IMR-90 (cell line): Measurements from ENCODE around the gene THSD7B. TPM values are rescaled to one million over a fixed set of nuclear protein-coding genes. Genes with fewer than 3 reads are reported as not detected.

Source experiments
- ATAC-seq: fragments of 200-7000 bp; cut with Tn5 transposase; 2 replicates; pipeline ENCODE4 v1.9.1; 2020; ENCODE audit warnings: low read depth, mild to moderate bottlenecking, moderate library complexity
- BruUV-seq: library from RNA; stranded (reverse); fragments of 400-500 nt; replicated peaks from 2 replicates; lab custom pipeline; 2021; lab: Mats Ljungman, UMichigan
- CTCF ChIA-PET: fragments of 300-600 bp; formaldehyde crosslinking; extraction: SDS; loops from one replicate; lab custom pipeline; 2021; ENCODE audit warnings: antibody characterized with exemption; lab: Yijun Ruan, JAX
- POLR2A ChIA-PET: fragments of 300-600 bp; sonication (Branson Sonifier 250); formaldehyde crosslinking; loops from one replicate; lab custom pipeline; 2022; ENCODE audit warnings: antibody characterized with exemption; ENCODE audit not compliant: unreplicated experiment; lab: Charles Lee
- DNase-seq: peaks from one replicate; pipeline ENCODE4 v3.0.0; 2013
- H2AFZ ChIP-seq: replicated peaks from 2 replicates; pipeline ENCODE3; 2013; ENCODE audit warnings: low read length, mild to moderate bottlenecking; ENCODE audit not compliant: poor library complexity
- H2AK5ac ChIP-seq: 2 replicates; pipeline ENCODE4 v1.6.1; 2013; ENCODE audit warnings: low read depth, low read length, inconsistent platforms
- H2AK9ac ChIP-seq: replicated peaks from 2 replicates; pipeline ENCODE3; 2013; ENCODE audit warnings: mild to moderate bottlenecking, low read depth, low read length, moderate library complexity; ENCODE audit not compliant: poor library complexity
- H2BK120ac ChIP-seq: 2 replicates; pipeline ENCODE4 v1.6.1; 2013; ENCODE audit warnings: low read depth, low read length, inconsistent platforms
- H2BK15ac ChIP-seq: 3 replicates; pipeline ENCODE4 v1.6.1; 2013; ENCODE audit warnings: low read depth, low read length, inconsistent platforms
- H2BK20ac ChIP-seq: 2 replicates; pipeline ENCODE4 v1.6.1; 2013; ENCODE audit warnings: low read depth, mild to moderate bottlenecking, inconsistent platforms, low read length, moderate library complexity
- H2BK5ac ChIP-seq: 2 replicates; pipeline ENCODE4 v1.6.1; 2013; ENCODE audit warnings: mild to moderate bottlenecking, low read depth, low read length, inconsistent platforms; ENCODE audit not compliant: poor library complexity, severe bottlenecking
- H3K14ac ChIP-seq: replicated peaks from 2 replicates; pipeline ENCODE4 v1.6.1; 2013; ENCODE audit warnings: low read depth, low read length, inconsistent platforms
- H3K18ac ChIP-seq: 2 replicates; pipeline ENCODE4 v1.6.1; 2013; ENCODE audit warnings: low read depth, low read length, control low read depth
- H3K23ac ChIP-seq: 2 replicates; pipeline ENCODE4 v1.6.1; 2013; ENCODE audit warnings: low read depth, low read length, inconsistent platforms
- H3K27ac ChIP-seq: 2 replicates; pipeline ENCODE4 v1.5.1; 2013; ENCODE audit warnings: mild to moderate bottlenecking, control low read depth, low read length; ENCODE audit not compliant: insufficient read depth
- H3K27me3 ChIP-seq: 2 replicates; pipeline ENCODE4 v1.6.1; 2013; ENCODE audit warnings: low read length; ENCODE audit not compliant: control insufficient read depth, insufficient read depth
- H3K36me3 ChIP-seq: 2 replicates; pipeline ENCODE4 v1.6.1; 2013; ENCODE audit warnings: low read length, mixed read lengths; ENCODE audit not compliant: control insufficient read depth, insufficient read depth
- H3K4ac ChIP-seq: 2 replicates; pipeline ENCODE4 v1.6.1; 2013; ENCODE audit warnings: low read depth, low read length, inconsistent platforms
- H3K4me1 ChIP-seq: 2 replicates; pipeline ENCODE4 v1.6.1; 2013; ENCODE audit warnings: low read length, mixed read lengths; ENCODE audit not compliant: control insufficient read depth, insufficient read depth
- H3K4me2 ChIP-seq: 2 replicates; pipeline ENCODE4 v1.6.1; 2013; ENCODE audit warnings: low read depth, mild to moderate bottlenecking, control low read depth, low read length, moderate library complexity
- H3K4me3 ChIP-seq: 2 replicates; pipeline ENCODE4 v1.5.1; 2013; ENCODE audit warnings: low read depth, mild to moderate bottlenecking, control low read depth, low read length, moderate library complexity; ENCODE audit not compliant: insufficient read depth
- H3K56ac ChIP-seq: 2 replicates; pipeline ENCODE4 v1.6.1; 2013; ENCODE audit warnings: low read length, inconsistent platforms; ENCODE audit not compliant: insufficient read depth; ENCODE audit errors: extremely low read depth
- H3K79me1 ChIP-seq, 2 experiments: 2 replicates each; pipeline ENCODE4 v1.6.1; 2013; ENCODE audit warnings: low read length in 2 of 2, inconsistent platforms in 1 of 2, low read depth in 1 of 2
- H3K9ac ChIP-seq: 2 replicates; pipeline ENCODE4 v1.6.1; 2013; ENCODE audit warnings: low read depth, low read length, control low read depth
- H3K9me1 ChIP-seq: 2 replicates; pipeline ENCODE4 v1.6.1; 2013; ENCODE audit warnings: low read length, inconsistent platforms; ENCODE audit not compliant: insufficient read depth
- H3K9me3 ChIP-seq: 2 replicates; pipeline ENCODE4 v1.6.1; 2013; ENCODE audit warnings: low read length; ENCODE audit not compliant: control insufficient read depth, insufficient read depth
- H4K20me1 ChIP-seq: 2 replicates; pipeline ENCODE4 v1.6.1; 2013; ENCODE audit warnings: low read length, inconsistent platforms; ENCODE audit not compliant: insufficient read depth
- H4K5ac ChIP-seq: 2 replicates; pipeline ENCODE4 v1.6.1; 2013; ENCODE audit warnings: mild to moderate bottlenecking, low read depth, low read length, control low read depth
- H4K8ac ChIP-seq, 2 experiments: 2 replicates each; pipeline ENCODE4 v1.6.1; 2013; ENCODE audit warnings: low read depth in 2 of 2, low read length in 2 of 2, control low read depth in 1 of 2, inconsistent platforms in 1 of 2
- H4K91ac ChIP-seq: 2 replicates; pipeline ENCODE4 v1.6.1; 2013; ENCODE audit warnings: low read depth, low read length, inconsistent platforms; ENCODE audit not compliant: insufficient read depth
- BHLHE40 ChIP-seq: fragments of 150-350 bp; IDR thresholded peaks from 2 replicates; pipeline ENCODE4 v1.6.1; 2016; ENCODE audit warnings: mild to moderate bottlenecking, low read depth, low read length
- CEBPB ChIP-seq: IDR thresholded peaks from 2 replicates; pipeline ENCODE4 v1.6.1; 2012; ENCODE audit warnings: low read depth, low read length, improper control_type of control experiment
- CHD1 ChIP-seq: IDR thresholded peaks from 2 replicates; pipeline ENCODE4 v1.6.1; 2012; ENCODE audit warnings: low read depth, low read length, improper control_type of control experiment
- FOS ChIP-seq: fragments of 150-350 bp; IDR thresholded peaks from 2 replicates; pipeline ENCODE4 v1.6.1; 2016; ENCODE audit warnings: low read depth, low read length
- MAFK ChIP-seq: IDR thresholded peaks from 2 replicates; pipeline ENCODE4 v1.6.1; 2012; ENCODE audit warnings: low read depth, low read length, improper control_type of control experiment
- MAZ ChIP-seq: IDR thresholded peaks from 2 replicates; pipeline ENCODE4 v1.6.1; 2012; ENCODE audit warnings: low read depth, mild to moderate bottlenecking, low read length, improper control_type of control experiment, moderate library complexity, borderline replicate concordance
- MXI1 ChIP-seq: IDR thresholded peaks from 2 replicates; pipeline ENCODE4 v1.6.1; 2012; ENCODE audit warnings: low read depth, mild to moderate bottlenecking, low read length, moderate library complexity, borderline replicate concordance
- NFE2L2 ChIP-seq: fragments of 150-350 bp; IDR thresholded peaks from 2 replicates; pipeline ENCODE4 v1.6.1; 2016; ENCODE audit warnings: low read depth, mild to moderate bottlenecking, low read length
- POLR2A ChIP-seq: IDR thresholded peaks from 2 replicates; pipeline ENCODE4 v1.6.1; 2012; ENCODE audit warnings: mild to moderate bottlenecking, low read depth, low read length
- RAD21 ChIP-seq: IDR thresholded peaks from 2 replicates; pipeline ENCODE4 v1.6.1; 2012; ENCODE audit warnings: low read length, improper control_type of control experiment
- RCOR1 ChIP-seq: IDR thresholded peaks from 2 replicates; pipeline ENCODE4 v1.6.1; 2012; ENCODE audit warnings: mild to moderate bottlenecking, low read length, improper control_type of control experiment; ENCODE audit not compliant: insufficient replicate concordance
- RFX5 ChIP-seq: IDR thresholded peaks from 2 replicates; pipeline ENCODE4 v1.8.0; 2012; ENCODE audit warnings: low read depth, mild to moderate bottlenecking, low read length, moderate library complexity
- SMC3 ChIP-seq: fragments of 150-350 bp; IDR thresholded peaks from 2 replicates; pipeline ENCODE4 v1.6.1; 2016; ENCODE audit warnings: low read depth, mild to moderate bottlenecking, antibody characterized with exemption, low read length, moderate library complexity
- whole genome bisulfite sequencing, 2 experiments: methylation state at CpG; one replicate each; pipeline versions ENCODE4 v1.1.5 to v1.1.7; 2013; ENCODE audit warnings: missing lambda C conversion rate in 2 of 2; ENCODE audit not compliant: insufficient read length in 1 of 2; ENCODE audit errors: extremely low coverage in 2 of 2; 5-methylcytosine and 5-hydroxymethylcytosine counted together
- dilution Hi-C: fragments of 300-500 bp; cut with HindIII; formaldehyde crosslinking; loops from one replicate; pipeline ENCODE4 v1.14.3; 2018; ENCODE audit warnings: low sequenced_read_pairs; ENCODE audit not compliant: unreplicated experiment
- in situ Hi-C: fragments of 300-500 bp; cut with MboI; formaldehyde crosslinking; loops from 3 replicates; pipeline ENCODE4 v1.14.3; 2019; ENCODE audit warnings: low sequenced_read_pairs, inconsistent platforms, mixed read lengths
- intact Hi-C: fragments of 100-400 bp; cut with micrococcal nuclease; formaldehyde crosslinking; loops from 2 replicates; pipeline ENCODE4 v1.10.0; 2022
- polyA plus RNA-seq, 3 experiments: library from polyadenylated mRNA; depleted of rRNA; stranded (reverse); fragments of >200 nt; gene quantifications; 2 replicates each; pipeline ENCODE4 v1.2.3, GENCODE V29; 2012; ENCODE audit warnings: low replicate concordance in 1 of 3
- total RNA-seq: library from RNA; depleted of rRNA; stranded (reverse); fragments of >200 nt; gene quantifications from 2 replicates; pipeline ENCODE4 v1.2.3, GENCODE V29; 2012
- TF ChIP-seq, protein P1 (sequence below): fragments of 150-350 bp; IDR thresholded peaks from 2 replicates; pipeline ENCODE4 v1.6.1; 2016; ENCODE audit warnings: low read depth, mild to moderate bottlenecking, low read length, moderate library complexity, borderline replicate concordance
- TF ChIP-seq, protein P2 (sequence below): conservative IDR thresholded peaks from 2 replicates; pipeline ENCODE4 v1.5.1; 2012; ENCODE audit warnings: mild to moderate bottlenecking, low read depth, low read length, improper control_type of control experiment
- TF ChIP-seq, protein P3 (sequence below): fragments of 150-350 bp; IDR thresholded peaks from 2 replicates; pipeline ENCODE4 v1.6.1; 2017; ENCODE audit warnings: mild to moderate bottlenecking, antibody characterized with exemption, low read length, low read depth

The THSD7B gene
- total and polyA plus RNA-seq, 2 of the 4 experiments (the other 2 are of a cell fraction) = not detected

DNA sequence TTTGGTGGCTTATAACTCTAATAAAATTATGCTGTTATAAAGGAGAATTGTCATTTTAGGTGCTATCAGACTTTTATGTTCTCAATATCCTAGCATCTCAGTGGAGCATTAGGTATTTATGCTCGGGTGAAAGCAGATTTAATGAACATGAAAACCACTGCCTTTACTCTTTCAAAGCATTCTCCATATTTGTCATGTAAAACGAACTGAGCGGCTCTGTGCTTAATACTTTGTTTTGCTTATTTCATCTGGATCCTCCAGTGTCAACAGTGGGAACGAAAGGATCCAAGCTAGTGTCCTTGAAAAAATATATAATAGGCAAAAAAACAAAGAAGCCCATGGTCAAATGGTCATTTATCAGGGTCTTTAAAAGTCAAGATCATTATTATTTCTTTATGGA, 53.5 kb downstream of the THSD7B start:
- CTCF ChIA-PET = no interaction called here
- no peaks in the 10 kb centered on the region for H3K9me1 ChIP-seq
- H4K8ac ChIP-seq = no peak overlapping the region
- no TSS peak for BruUV-seq
- H2BK15ac ChIP-seq = no peak overlapping the region
- no peak overlapping the region for H2AK9ac ChIP-seq
- ATAC-seq (no peak), DNase-seq (no peak)
- H3K18ac ChIP-seq = no peak overlapping the region
- no peak overlapping the region for H3K4ac ChIP-seq
- no peaks in the 10 kb centered on the region for H4K20me1 ChIP-seq
- no peak overlapping the region for H2BK120ac ChIP-seq
- no peak overlapping the region for H2BK5ac ChIP-seq
- H3K4me2 ChIP-seq = no peak overlapping the region
- H4K5ac ChIP-seq = no peak overlapping the region
- no peak overlapping the region for H3K9ac ChIP-seq
- no peaks in the 10 kb centered on the region for H3K27me3 ChIP-seq
- H3K23ac ChIP-seq = no peak overlapping the region
- intact Hi-C loops (no loop called here), dilution Hi-C loops (no loop called here), in situ Hi-C loops (no loop called here)
- H4K91ac ChIP-seq = no peak overlapping the region
- H3K4me1 ChIP-seq = no peaks in the 10 kb centered on the region
- POLR2A ChIA-PET = no interaction called here
- H2AK5ac ChIP-seq = no peak overlapping the region
- no peak overlapping the region for H3K14ac ChIP-seq
- H3K56ac ChIP-seq = no peak overlapping the region
- TF ChIP-seq NFE2L2 = no peak
- no peak for TF ChIP-seq BHLHE40
- TF ChIP-seq RFX5 = no peak
- TF ChIP-seq, protein P1, sequence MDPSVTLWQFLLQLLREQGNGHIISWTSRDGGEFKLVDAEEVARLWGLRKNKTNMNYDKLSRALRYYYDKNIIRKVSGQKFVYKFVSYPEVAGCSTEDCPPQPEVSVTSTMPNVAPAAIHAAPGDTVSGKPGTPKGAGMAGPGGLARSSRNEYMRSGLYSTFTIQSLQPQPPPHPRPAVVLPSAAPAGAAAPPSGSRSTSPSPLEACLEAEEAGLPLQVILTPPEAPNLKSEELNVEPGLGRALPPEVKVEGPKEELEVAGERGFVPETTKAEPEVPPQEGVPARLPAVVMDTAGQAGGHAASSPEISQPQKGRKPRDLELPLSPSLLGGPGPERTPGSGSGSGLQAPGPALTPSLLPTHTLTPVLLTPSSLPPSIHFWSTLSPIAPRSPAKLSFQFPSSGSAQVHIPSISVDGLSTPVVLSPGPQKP = no peak
- no peak for TF ChIP-seq FOS
- TF ChIP-seq, protein P2, sequence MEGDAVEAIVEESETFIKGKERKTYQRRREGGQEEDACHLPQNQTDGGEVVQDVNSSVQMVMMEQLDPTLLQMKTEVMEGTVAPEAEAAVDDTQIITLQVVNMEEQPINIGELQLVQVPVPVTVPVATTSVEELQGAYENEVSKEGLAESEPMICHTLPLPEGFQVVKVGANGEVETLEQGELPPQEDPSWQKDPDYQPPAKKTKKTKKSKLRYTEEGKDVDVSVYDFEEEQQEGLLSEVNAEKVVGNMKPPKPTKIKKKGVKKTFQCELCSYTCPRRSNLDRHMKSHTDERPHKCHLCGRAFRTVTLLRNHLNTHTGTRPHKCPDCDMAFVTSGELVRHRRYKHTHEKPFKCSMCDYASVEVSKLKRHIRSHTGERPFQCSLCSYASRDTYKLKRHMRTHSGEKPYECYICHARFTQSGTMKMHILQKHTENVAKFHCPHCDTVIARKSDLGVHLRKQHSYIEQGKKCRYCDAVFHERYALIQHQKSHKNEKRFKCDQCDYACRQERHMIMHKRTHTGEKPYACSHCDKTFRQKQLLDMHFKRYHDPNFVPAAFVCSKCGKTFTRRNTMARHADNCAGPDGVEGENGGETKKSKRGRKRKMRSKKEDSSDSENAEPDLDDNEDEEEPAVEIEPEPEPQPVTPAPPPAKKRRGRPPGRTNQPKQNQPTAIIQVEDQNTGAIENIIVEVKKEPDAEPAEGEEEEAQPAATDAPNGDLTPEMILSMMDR = no peak
- no peak for TF ChIP-seq POLR2A
- TF ChIP-seq CHD1 = no peak
- TF ChIP-seq RCOR1 = no peak
- no peak for TF ChIP-seq MAFK
- no peak for TF ChIP-seq MXI1
- TF ChIP-seq SMC3 = no peak
- TF ChIP-seq CEBPB = no peak
- TF ChIP-seq MAZ = no peak
- TF ChIP-seq, protein P3, sequence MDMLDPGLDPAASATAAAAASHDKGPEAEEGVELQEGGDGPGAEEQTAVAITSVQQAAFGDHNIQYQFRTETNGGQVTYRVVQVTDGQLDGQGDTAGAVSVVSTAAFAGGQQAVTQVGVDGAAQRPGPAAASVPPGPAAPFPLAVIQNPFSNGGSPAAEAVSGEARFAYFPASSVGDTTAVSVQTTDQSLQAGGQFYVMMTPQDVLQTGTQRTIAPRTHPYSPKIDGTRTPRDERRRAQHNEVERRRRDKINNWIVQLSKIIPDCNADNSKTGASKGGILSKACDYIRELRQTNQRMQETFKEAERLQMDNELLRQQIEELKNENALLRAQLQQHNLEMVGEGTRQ = no peak
- no peak for TF ChIP-seq RAD21
- no peaks in the 10 kb centered on the region for H3K36me3 ChIP-seq
- WGBS, 2 experiments = no CpG with 5 or more reads among the region's 4 CpGs
- H3K4me3 ChIP-seq = no peak overlapping the region
- no peak overlapping the region for H3K27ac ChIP-seq
- H3K79me1 ChIP-seq = no peaks in the 10 kb centered on the region
- no peak overlapping the region for H2AFZ ChIP-seq
- no peak overlapping the region for H2BK20ac ChIP-seq
- H3K9me3 ChIP-seq = peaks cover 7% of the 10 kb centered on the region
